GM21423 (cell line): ENCODE results near the gene PDGFD.

Experiments
- ATAC-seq: cut with Tn5 transposase; IDR thresholded peaks from one replicate; pipeline ENCODE4 v1.9.1; 2021; ENCODE audit warnings: mild to moderate bottlenecking, moderate library complexity; ENCODE audit not compliant: unreplicated experiment

The PDGFD gene

DNA sequence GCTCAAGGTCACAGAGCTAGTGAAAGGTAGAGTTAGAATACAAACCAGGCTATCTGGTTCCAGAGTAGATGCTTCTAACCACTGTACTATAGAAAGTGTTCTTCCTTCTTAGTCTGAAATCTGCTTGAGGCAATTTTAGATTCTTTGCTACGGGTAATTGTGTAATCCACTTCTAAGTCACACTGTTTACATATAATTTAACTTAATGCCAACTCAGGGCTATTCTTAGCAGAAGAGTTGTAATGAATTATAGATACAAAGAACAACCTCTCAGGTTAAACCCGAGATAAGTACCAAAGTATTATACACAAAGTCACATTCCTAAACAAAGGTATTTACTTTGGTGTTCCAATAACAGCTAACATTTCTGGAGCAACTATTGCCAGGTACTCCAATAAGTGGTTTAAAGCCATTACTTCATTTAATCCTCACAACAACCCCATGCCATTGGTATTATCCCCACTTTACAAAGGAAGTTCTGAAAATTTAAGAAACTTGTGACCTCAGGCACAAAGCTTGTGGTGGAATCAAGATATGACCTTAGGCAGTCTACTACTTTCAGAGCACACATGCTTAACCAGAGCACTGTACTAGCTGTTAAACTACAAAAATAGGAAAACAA, 158.6 kb downstream of the PDGFD start:
- ATAC-seq: no peak

DNA sequence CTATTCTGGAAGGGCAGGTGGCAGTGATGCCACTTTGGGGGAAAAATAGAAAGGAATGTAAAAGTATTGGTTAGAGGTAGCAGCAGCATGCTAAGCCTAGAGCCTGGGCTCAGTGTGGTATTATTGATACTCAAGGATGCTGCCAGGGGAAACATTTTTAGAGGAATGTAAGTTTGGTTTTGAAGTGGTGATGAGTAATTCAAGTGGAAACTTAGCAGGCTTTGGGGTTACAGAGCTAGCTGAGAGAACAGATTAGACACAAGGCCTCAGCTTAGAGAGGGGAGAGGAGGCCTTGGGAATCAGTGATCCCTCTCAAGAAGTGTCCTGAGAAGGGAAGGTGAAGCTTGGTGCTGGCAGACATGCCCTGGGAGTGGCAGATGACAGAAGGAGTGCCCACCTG, 160.5 kb downstream of the PDGFD start:
- ATAC-seq: no peak

DNA sequence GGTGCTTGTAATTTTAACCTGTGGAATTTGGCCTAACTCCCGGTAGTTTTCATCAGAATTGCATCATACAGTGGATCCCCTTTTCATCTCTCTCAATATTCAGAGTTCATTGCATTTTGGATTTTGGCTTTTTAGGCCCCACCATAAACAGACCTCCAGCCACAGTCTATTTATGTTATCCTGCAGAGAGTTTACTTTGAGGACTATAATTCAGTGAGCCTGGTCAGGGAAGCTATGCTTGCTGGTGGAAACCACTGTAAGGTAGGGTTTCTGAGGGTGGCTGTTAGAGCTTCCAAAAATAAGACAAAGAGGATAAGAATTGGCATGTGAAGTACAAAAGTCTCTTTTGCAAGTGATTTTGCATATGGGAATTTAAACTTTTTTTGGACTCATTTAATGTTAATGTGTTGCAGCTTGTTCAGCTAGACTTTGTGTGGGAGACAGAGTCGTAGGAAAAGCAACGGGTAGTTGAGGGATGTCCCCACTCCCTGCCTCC, 162.3 kb downstream of the PDGFD start:
- no peak for ATAC-seq

- ATAC-seq: no peak
Observed at GRCh38 chr11:104000798-104001197, 163.1 kb downstream of the PDGFD start.

GRCh38 chr11:103998826-103999508, 165.0 kb downstream of the PDGFD start:
- no peak for ATAC-seq

GRCh38 chr11:103997082-103997481, 166.9 kb downstream of the PDGFD start:
- no peak for ATAC-seq

- ATAC-seq: no peak
Observed at GRCh38 chr11:103995896-103996295, 168.1 kb downstream of the PDGFD start.

DNA sequence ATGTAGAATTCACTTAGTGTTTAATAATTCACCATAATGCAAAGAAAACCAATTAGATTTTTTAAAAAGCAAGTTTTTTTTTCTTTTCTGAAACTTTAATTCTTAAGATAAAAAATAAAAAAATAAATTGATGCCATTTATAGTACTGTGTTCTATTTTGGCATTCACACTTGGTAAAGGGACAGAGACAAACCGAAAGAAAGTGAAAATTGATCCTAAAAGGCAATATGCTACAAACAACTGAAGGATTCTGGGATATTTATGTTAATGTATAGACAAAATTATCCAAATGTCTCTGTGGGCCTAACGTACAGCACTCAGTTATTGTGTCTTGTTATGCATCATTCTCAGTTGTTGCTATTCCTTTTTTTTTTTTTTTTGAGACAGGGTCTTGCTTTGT, 169.4 kb downstream of the PDGFD start:
- ATAC-seq: no peak

DNA sequence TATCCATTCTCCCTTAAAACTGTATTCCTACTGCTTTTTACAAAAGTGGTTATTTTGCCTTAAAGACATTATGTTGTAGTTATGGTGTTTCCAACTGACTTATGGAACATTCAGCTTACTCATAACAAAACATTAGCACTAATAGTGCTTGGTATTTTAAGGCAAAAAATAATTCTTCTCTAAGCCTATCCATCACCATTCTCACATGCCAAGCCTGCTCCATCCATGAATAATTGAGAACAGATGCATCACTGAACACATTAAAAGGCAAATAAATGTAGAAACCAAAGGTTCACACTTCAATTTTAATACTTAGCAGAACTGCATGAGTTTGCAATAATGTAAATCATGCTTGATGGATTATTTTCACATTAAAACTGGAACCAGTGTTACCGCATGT, 169.9 kb downstream of the PDGFD start:
- no peak for ATAC-seq

DNA sequence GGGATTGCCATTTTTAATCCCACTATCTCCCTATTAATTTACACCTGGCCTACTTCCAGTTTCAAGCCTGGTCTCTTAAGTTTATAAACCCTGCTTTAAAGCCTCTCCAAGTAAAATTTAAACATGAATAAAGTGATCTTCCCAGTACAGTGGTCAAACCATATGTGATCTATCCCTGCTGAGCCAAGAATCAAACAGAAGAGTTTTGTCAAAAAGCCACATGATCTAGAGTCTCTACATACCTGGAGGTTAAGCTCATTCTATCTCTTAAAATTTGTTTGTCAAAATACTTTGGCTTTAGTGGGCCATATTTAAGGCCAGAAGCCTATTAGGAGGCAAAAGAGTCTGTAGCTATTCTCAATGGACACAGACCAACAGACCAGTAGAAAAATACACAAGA, 170.4 kb downstream of the PDGFD start:
- ATAC-seq: no peak

- ATAC-seq: no peak
Observed at GRCh38 chr11:103988595-103988969, 175.4 kb downstream of the PDGFD start.

GRCh38 chr11:103987629-103988594, 176.0 kb downstream of the PDGFD start:
- ATAC-seq: no peak

- ATAC-seq: no peak
Observed at GRCh38 chr11:103985041-103985440, 178.9 kb downstream of the PDGFD start.

DNA sequence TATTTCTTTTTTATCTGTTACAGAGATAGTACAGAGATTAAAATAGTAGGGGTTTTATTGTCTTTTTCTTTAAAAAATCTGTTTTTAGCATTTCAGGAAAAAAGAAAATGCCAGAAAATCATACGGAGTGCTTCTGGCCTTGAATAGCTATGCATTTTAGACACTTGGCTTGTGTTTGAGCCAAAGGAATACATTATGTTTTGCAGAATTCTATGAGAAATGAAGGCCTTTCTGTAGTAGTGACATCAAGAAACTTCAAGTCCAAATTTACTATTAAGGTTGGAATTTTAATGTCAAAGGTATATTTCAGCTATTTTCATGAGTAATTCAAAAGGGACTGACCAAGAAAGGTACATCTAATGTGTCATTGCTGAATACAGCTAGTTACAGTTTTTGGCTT, 183.8 kb downstream of the PDGFD start:
- ATAC-seq: no peak

DNA sequence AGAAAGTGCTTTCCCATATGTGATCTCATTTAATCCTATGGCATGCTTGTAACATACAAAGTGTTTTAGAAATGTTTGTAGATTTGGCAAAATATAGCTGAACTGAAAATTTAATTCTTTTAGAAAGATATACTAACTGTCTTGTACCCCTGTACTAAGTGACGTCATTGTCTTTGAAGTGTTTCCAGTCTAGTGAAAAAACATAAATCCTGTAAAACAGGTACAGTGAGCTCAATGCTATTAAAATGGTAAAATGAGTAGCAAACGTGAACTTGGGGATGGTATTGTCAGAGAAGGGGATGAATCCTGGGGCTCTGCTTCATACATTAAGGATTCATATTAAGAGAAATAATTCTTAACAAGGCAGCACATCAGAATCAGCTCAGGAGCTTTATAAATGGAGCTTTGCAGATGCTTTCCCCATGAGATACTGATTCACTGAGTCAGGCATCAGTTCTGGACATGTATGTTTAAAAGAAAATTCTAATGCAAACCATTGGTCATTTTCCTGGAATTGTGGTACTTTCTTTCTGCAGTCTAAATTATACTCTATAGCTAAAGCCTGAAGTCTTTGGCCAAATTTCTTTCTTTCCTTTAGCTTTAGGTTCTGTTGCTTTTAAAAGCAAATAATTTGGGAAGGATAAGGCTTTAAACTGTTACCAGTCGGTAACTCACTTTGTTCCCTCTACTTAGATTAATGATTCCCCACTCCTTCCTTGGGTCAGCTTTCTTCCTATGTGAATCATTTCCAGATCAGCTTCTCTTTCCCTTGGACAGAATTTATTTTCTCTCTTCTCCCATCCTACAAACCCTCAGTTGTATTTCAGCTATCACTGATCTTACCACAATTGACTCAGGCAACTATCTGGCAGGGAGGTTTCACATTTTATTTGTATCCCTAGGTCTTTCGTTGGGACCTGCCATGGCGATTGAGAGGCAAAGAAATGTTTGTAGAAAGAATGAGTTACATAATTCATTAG, 185.0 kb downstream of the PDGFD start:
- no peak for ATAC-seq

DNA sequence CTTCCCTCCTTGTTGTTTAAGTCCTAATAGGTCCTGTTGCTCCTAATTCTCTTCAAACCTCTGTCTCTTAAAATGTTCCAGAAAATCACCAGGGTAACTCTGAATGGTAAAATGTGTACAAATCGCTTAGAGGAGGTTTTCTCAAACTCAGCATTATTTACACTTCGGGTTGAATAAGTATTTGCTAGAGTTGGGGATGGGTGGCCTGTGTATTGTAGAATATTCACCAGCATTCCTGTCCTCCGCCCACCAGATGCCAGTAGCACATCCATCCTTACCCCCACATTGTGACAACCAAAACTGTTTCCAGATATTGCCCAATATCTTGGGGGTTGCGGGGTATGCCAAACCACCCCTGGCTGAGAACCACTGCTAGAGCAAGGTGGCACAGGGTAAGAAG, 191.9 kb downstream of the PDGFD start:
- ATAC-seq: no peak

GRCh38 chr11:103970701-103971249, 193.2 kb downstream of the PDGFD start:
- peak; percentile 96 for ATAC-seq

DNA sequence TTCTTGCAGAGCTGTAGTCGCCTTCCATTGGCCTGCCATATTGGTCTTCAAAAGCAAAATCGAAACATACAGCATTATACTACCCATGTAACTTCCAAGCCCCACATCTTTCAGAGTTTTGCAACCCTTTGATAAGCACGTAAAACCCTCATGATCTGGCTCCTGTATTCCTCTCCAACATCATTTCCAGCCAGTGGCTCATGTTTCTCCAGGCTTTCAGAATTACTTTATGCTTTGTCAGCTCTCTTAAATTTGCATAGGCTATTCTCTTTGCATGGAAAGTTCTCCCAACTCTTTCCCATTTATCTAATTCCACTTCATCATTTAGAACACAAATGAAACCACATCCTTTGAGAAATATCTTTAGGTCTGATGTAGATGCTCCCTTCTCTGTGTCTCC, 195.3 kb downstream of the PDGFD start:
- no peak for ATAC-seq

DNA sequence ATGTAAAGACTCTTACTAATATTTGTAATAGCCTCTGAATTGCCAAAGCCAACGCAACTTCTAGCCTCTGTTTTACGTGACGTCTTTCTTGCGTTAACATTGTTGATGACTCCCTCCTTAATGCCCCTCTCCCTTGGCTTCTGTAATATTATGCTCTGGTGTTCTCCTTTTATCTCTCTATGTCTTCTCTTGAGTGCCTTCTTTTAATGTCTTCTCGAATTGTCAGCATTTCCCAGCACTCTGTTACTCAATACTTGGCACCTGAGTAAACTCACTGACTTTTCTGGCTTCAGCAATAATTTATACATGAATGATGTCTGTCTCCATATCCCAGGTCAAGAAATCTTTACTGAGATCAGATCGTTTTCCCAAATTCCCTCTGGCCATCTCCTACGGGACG, 196.0 kb downstream of the PDGFD start:
- no peak for ATAC-seq

DNA sequence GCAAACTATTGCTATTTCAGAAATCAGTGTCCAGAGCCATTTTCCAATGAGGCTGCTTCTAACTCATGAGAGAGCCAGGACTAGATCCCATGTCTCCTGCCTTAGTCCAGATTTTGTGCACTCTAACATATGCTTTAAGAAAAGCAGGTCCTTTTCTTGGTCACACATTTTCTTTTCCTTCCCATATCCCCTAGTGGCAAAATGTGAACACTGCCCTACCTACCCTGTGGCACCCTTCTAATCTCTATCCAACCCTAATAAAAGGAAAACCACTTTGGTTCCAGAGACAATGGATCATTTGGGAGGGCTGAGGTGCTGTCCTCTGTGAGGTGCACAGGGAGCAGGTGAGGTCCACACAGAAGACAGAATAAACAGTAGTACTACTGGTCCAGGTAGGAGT, 199.6 kb downstream of the PDGFD start:
- ATAC-seq: no peak
